ENCODE data around the gene MRPL20. TPM values are rescaled to one million over a fixed set of nuclear protein-coding genes. Genes with fewer than 3 reads are reported as not detected.

Gene MRPL20
- total and polyA plus RNA-seq, 9 of the 15 experiments (the other 6 are each of a cell fraction or from before 2014, with no cell fraction given): 180 to 671 (median 229) TPM

DNA sequence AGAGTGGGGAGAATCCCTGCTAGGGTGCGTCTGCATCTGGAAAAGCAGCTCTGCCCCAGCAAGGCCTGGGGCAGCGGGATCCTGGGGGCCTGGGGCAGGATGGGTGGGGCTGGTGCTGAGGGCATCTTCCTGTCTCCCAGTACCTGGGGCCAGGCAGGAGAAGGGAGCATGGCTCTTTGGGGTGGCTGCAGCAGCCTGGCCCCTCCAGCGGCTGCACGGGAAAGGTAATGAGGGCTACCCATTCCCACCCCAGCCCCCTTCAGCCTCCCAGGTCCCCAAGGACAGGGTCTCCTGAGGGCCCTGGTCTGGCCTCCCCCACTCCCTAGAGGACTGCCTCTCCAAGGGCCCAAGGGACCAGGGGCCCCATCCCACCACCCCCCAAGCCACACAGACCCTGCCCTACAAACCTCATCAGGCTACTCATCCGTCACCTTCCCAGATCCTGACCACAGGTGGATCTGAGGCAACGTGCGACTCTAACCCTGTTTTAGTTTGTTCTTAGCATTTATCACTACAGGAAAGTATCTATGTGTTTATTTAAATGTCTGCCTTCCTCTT, 14.9 kb upstream of the MRPL20 start:
- no peak for ATAC-seq
- intact Hi-C loops (cut with micrococcal nuclease) (no loop called here), in situ Hi-C loops (cut with MboI) (no loop called here)
- peak overlapping the region; percentile 2; the same call in 1 of the 2 replicates for H2AFZ ChIP-seq (ENCODE audit: low read depth, low read length)
- no peaks in the 10 kb centered on the region for H3K27me3 ChIP-seq (ENCODE audit: control insufficient read depth in 2 of 2, insufficient read depth in 2 of 2, low read length in 2 of 2)
- H3K4me2 ChIP-seq (ENCODE audit: insufficient read depth, low read length): no peak overlapping the region
- H3K4me1 ChIP-seq (replicated peaks in 1 of 2; ENCODE audit: control insufficient read depth in 2 of 2, insufficient read depth in 2 of 2, low read length in 2 of 2): peaks cover 3 to 43% of the 10 kb centered on the region in 2 experiments; a peak in 4 of 5 replicates
- DNase-seq (ENCODE audit: extremely low read depth in 1 of 4, low spot score in 3 of 4): no peak
- no peak for FAIRE-seq
- no peak overlapping the region for H3K4me3 ChIP-seq
- no peaks in the 10 kb centered on the region for H3K9me3 ChIP-seq (replicated peaks; ENCODE audit: control insufficient read depth, insufficient read depth, low read depth, low read length)
- no peak overlapping the region for H3K27ac ChIP-seq (ENCODE audit: extremely low read depth, low read depth, low read length)
- TF ChIP-seq CHD4 (IDR thresholded peaks at IDR 0.05; ENCODE audit: insufficient read depth, insufficient replicate concordance, low read depth, low read length, poor library complexity, severe bottlenecking) (no peak), ZNF408 (CRISPR knock-in tag; IDR thresholded peaks at IDR 0.05; ENCODE audit: low read depth) (no peak), MTA2 (IDR thresholded peaks at IDR 0.05; ENCODE audit: low read depth) (no peak), CC2D1A (IDR thresholded peaks at IDR 0.05) (no peak), GABPB2 (CRISPR knock-in tag; conservative IDR thresholded peaks at IDR 0.05) (no peak)
- TF ChIP-seq, protein P1, sequence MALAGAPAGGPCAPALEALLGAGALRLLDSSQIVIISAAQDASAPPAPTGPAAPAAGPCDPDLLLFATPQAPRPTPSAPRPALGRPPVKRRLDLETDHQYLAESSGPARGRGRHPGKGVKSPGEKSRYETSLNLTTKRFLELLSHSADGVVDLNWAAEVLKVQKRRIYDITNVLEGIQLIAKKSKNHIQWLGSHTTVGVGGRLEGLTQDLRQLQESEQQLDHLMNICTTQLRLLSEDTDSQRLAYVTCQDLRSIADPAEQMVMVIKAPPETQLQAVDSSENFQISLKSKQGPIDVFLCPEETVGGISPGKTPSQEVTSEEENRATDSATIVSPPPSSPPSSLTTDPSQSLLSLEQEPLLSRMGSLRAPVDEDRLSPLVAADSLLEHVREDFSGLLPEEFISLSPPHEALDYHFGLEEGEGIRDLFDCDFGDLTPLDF (CRISPR knock-in tag; IDR thresholded peaks at IDR 0.05): no peak
- no TSS peak for BruUV-seq (replicated peaks)
- CTCF ChIA-PET (ENCODE audit: low intra/inter-chr PET ratio): no interaction called here
- POLR2A ChIA-PET: interaction anchor here (1.9 kb wide), 1 partner anchor 9 kb away, joined by 5 read pairs; no protein-coding TSS in a partner anchor
- no peaks in the 10 kb centered on the region for H3K79me2 ChIP-seq (ENCODE audit: control insufficient read depth, insufficient read depth, low read length)
- no peak overlapping the region for H3K9ac ChIP-seq (ENCODE audit: insufficient read depth in 1 of 2, low read depth in 2 of 2, low read length in 2 of 2)
- no peaks in the 10 kb centered on the region for H3K9me1 ChIP-seq (ENCODE audit: control insufficient read depth, insufficient read depth, low read length)
- no peaks in the 10 kb centered on the region for H3K36me3 ChIP-seq (ENCODE audit: control insufficient read depth, insufficient read depth, low read length)
- 64% methylated on average over 4 of the region's 7 CpGs for WGBS (ENCODE audit: insufficient coverage, low coverage, missing lambda C conversion rate)
- H4K20me1 ChIP-seq (replicated peaks; ENCODE audit: control insufficient read depth, insufficient read depth, low read length): no peaks in the 10 kb centered on the region
